ENCODE measurements around the gene COA7.
"Not testable (repeated sequence)": the region's sequence is repeated elsewhere in the genome, so short reads cannot be mapped to it uniquely, and the experiment has no call there.

DNA sequence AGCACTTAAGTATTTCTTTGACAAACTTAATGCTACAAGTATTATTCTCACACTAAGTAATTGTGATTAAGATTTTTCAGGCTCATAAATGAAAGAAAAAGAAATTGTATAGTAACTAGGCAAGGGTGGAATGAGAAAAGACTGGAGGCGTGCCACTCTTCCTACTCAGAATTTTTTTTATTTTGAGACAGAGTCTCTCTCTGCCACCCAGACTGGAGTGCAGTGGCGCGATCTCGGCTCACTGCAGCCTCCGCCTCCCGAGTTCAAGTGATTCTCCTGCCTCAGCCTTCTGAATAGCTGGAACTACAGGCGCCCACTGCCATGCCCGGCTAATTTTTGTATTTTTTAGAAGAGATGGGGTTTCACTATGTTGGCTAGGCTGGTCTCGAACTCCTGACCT, 37.2 kb upstream of the COA7 start:
- not testable (repeated sequence) for TF ChIP-seq POLR2AphosphoS5, POLR2A (IDR thresholded peaks at IDR 0.05)
- TF ChIP-seq, protein P1, sequence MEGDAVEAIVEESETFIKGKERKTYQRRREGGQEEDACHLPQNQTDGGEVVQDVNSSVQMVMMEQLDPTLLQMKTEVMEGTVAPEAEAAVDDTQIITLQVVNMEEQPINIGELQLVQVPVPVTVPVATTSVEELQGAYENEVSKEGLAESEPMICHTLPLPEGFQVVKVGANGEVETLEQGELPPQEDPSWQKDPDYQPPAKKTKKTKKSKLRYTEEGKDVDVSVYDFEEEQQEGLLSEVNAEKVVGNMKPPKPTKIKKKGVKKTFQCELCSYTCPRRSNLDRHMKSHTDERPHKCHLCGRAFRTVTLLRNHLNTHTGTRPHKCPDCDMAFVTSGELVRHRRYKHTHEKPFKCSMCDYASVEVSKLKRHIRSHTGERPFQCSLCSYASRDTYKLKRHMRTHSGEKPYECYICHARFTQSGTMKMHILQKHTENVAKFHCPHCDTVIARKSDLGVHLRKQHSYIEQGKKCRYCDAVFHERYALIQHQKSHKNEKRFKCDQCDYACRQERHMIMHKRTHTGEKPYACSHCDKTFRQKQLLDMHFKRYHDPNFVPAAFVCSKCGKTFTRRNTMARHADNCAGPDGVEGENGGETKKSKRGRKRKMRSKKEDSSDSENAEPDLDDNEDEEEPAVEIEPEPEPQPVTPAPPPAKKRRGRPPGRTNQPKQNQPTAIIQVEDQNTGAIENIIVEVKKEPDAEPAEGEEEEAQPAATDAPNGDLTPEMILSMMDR (IDR thresholded peaks at IDR 0.05): not testable (repeated sequence)
